NCI-H1436 (cell line): ENCODE results near the gene KRTAP19-5.
"Not testable (repeated sequence)": the region's sequence is repeated elsewhere in the genome, so short reads cannot be mapped to it uniquely, and the experiment has no call there.

Source experiments
- DNase-seq: peaks from one replicate; lab custom pipeline; 2025; lab: John Stamatoyannopoulos, UW

Gene KRTAP19-5

GRCh38 chr21:30502041-30502440 lies at the start of gene KRTAP19-5:
TSS of gene KRTAP19-5 (minus strand) at chr21:30502141. CDS start at chr21:30502090, 51 bp downstream.
- DNase-seq = no peak

DNA sequence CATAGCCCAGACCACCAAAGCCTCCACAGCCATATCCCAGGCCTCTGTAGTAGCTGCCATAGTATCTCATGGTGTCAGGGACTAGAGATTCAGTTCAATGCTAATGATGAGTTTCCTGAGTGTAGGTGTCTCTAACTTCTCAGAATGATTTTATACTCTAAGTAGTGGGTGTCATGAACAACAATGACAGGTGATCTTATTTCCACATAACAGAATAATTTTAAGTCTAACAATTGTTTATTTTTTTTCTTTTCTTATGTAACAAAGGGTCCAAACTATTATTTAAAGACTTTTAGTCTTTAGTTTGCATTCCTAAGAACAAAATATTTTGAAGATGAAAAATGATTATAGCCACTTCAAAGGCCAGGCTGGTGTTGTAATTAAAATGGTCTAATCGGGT lies 39.8 kb upstream of the KRTAP19-5 start, which contains the start of gene KRTAP19-6:
KRTAP19-6 (minus strand) TSS at position 101 of the 400 bp plus-strand sequence; CDS start at position 70, 31 bp downstream.
- DNase-seq = no peak

DNA sequence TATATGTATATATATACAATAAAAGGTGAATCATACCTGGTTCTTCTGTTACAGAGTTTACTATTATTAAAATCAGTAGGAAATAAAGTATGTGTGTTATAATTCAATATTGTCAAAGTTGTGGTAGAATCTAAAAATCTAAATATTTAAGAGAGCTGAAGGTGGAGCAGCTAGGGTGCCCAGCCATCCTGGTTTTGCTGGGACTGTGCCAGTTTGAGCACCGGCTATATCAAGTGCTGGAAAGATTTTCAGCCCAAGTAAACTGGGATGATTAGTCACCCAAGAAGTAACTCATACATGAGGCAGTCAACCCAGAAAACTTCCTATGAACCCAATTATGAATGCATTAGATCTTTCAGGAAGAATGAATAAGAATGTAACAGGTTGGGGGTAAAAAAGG lies 16.9 kb upstream of the KRTAP19-5 start:
- no peak for DNase-seq

GRCh38 chr21:30515681-30516080 lies 13.7 kb upstream of the KRTAP19-5 start:
- DNase-seq = no peak

- not testable (repeated sequence) for DNase-seq
Measured at GRCh38 chr21:30505621-30506205, 3.8 kb upstream of the KRTAP19-5 start.

DNA sequence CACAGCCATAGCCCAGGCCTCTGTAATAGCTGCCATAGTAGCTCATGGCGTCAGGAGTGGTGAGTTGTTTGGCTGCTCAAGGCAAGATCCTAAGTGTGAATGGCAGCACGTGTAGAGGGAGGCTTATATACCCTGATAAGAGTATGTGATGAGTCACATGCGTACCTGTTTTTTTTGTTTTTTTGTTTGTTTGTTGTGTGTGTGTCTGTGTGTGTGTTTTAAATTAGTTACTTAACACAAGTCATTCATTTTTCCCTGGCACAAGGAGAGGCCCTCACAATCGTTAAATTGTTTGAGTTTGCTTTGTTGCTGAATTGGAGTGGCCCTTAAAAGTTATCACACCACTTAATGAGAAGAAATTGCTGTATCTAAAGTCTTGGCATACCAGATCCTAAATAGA lies 4.9 kb downstream of the KRTAP19-5 start, which contains the start of gene KRTAP19-4:
KRTAP19-4 (minus strand) TSS at position 101 of the 400 bp plus-strand sequence; CDS start at position 46, 55 bp downstream.
- DNase-seq = no peak

GRCh38 chr21:30491963-30492428 lies 9.9 kb downstream of the KRTAP19-5 start, which contains the start of gene KRTAP19-3:
TSS of gene KRTAP19-3 (minus strand) at chr21:30492013. CDS start at chr21:30491957, 56 bp downstream.
- DNase-seq = no peak

GRCh38 chr21:30487336-30487735 lies 14.6 kb downstream of the KRTAP19-5 start, which contains the start of gene KRTAP19-2:
TSS of gene KRTAP19-2 (minus strand) at chr21:30487436. CDS start at chr21:30487348, 88 bp downstream.
- no peak for DNase-seq

GRCh38 chr21:30486180-30486579 lies 15.8 kb downstream of the KRTAP19-5 start:
- DNase-seq = no peak

- no peak for DNase-seq
Measured at GRCh38 chr21:30482130-30482529, 19.8 kb downstream of the KRTAP19-5 start.

DNA sequence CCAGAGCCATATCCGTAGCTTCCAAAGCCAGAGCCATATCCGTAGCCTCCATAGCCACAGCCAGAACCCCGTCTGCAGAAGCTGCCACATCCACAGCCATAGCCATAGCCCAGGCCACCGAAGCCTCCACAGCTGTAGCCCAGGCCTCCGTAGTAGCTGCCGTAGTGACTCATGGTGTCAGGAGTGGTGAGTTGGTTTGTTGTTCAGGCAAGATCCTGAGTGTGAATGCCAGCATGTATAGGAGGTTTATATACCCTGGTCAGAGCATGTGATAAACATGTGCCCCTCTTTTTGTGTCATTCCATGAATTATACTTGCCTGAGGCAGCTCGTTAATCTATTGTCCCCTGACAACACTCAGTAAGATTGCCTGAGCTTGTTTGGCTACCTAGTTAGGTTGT lies 21.8 kb downstream of the KRTAP19-5 start, which contains the start of gene KRTAP19-1:
KRTAP19-1 (minus strand) TSS at position 223 of the 400 bp plus-strand sequence; CDS start at position 173, 50 bp downstream.
- DNase-seq = no peak

- no peak for DNase-seq
Measured at GRCh38 chr21:30479259-30479658, 22.7 kb downstream of the KRTAP19-5 start.

GRCh38 chr21:30478004-30478403 lies 23.9 kb downstream of the KRTAP19-5 start:
- DNase-seq = no peak

GRCh38 chr21:30468900-30469714 lies 32.8 kb downstream of the KRTAP19-5 start:
- no peak for DNase-seq

DNA sequence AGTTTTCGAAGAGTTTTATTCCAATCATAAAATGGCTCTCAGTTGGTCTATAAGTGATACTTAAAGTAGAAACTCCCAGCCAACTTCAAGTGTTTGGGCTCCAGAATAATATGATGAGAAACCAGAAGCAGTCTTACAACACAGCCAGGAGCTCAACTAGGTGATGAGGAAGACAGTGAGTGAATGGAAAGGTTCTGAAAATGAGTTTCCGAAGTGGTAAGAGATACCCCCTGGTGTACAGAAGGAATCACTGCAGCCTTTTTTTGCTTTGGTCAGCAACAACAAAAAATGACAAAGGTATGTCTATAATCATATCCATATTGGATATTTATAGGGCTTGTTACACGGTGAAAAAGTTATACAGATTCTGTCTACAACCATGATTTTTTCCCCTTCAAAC lies 38.2 kb downstream of the KRTAP19-5 start:
- DNase-seq = no peak
